Thyroid gland (tissue), 4 donors: ENCODE data around the gene ABCC1. TPM values are rescaled to one million over a fixed set of nuclear protein-coding genes. Genes with fewer than 3 reads are reported as not detected.

ENCODE experiments used
- DNase-seq, 2 donors: peaks; one replicate each; pipeline ENCODE4 v3.0.0-alpha.2; 2019
- H3K27ac ChIP-seq, 3 donors: fragments of 200-600 bp; sonication (generic); 1 replicate in 2 of 3; 2 replicates in 1 of 3; pipeline ENCODE4 v1.5.1; 2016 to 2019; ENCODE audit warnings: mild to moderate bottlenecking in 1 of 3, moderate library complexity in 1 of 3
- H3K27me3 ChIP-seq: fragments of 200-600 bp; sonication (generic); one replicate; pipeline ENCODE4 v1.5.1; 2019
- H3K36me3 ChIP-seq, 2 donors: fragments of 200-600 bp; sonication (generic); one replicate each; pipeline ENCODE4 v1.5.1; 2016 to 2019
- H3K4me1 ChIP-seq, 2 donors: fragments of 200-600 bp; sonication (generic); one replicate each; pipeline ENCODE4 v1.5.1; 2017 to 2019
- H3K4me3 ChIP-seq, 3 donors: fragments of 200-600 bp; sonication (generic); replicated peaks in 1 of 3; 1 replicate in 2 of 3; 2 replicates in 1 of 3; pipeline ENCODE4 v1.5.1; 2016; ENCODE audit warnings: mild to moderate bottlenecking in 1 of 3
- H3K9me3 ChIP-seq: fragments of 200-600 bp; sonication (generic); one replicate; pipeline ENCODE4 v1.5.1; 2017
- POLR2A ChIP-seq, 2 donors: fragments of 450-650 bp; IDR thresholded peaks; one replicate each; pipeline ENCODE4 v1.6.1; 2017; ENCODE audit warnings: antibody characterized with exemption in 2 of 2, mild to moderate bottlenecking in 2 of 2, moderate library complexity in 1 of 2
- WGBS, 2 donors: methylation state at CpG; one replicate each; pipeline ENCODE4 v1.1.5; 2017; 5-methylcytosine and 5-hydroxymethylcytosine counted together
- intact Hi-C: fragments of 100-400 bp; cut with DNase I; formaldehyde crosslinking; loops from one replicate; pipeline ENCODE4 v1.15.1; 2023
- total RNA-seq, 4 donors: library from RNA; depleted of rRNA; stranded (reverse); fragments of >200 nt; gene quantifications; one replicate each; pipeline ENCODE4 v1.2.3, GENCODE V29; 2016
- TF ChIP-seq, protein P1 (sequence below), 6 experiments: fragments of 200-600 bp in 3 of 6; fragments of 450-650 bp in 3 of 6; sonication (generic) in 3 of 6; IDR thresholded peaks; one replicate each; pipeline ENCODE4 v1.5.1; 2016 to 2019; ENCODE audit warnings: antibody characterized with exemption in 6 of 6, mild to moderate bottlenecking in 2 of 6, inconsistent platforms in 1 of 6, moderate library complexity in 1 of 6

Gene ABCC1
- total RNA-seq, 4 donors from 2014 or later = 42.7 to 76.7 (median 70.1) TPM

DNA sequence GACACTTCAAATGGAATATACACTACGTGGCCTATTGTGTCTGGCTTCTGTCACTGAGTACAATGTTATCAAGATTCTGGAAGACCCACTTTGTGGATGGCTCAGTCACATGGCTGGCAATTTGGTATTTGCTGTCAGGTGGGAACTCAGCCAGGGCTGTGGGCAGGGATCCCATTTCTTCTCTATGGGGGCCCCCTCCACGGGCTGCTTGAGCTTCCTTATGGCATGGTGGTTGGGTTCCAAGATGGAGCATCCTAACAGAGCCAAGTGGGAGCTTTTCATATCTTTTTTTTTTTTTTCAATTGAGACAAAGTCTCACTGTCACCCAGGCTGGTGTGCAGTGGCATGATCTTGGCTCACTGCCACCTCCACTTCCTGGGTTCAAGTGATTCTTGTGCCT, 43.0 kb upstream of the ABCC1 start:
- no peaks in the 10 kb centered on the region for H3K9me3 ChIP-seq
- H3K4me1 ChIP-seq = peaks cover 0 to 3% of the 10 kb centered on the region in 2 donors
- TF ChIP-seq, protein P1, sequence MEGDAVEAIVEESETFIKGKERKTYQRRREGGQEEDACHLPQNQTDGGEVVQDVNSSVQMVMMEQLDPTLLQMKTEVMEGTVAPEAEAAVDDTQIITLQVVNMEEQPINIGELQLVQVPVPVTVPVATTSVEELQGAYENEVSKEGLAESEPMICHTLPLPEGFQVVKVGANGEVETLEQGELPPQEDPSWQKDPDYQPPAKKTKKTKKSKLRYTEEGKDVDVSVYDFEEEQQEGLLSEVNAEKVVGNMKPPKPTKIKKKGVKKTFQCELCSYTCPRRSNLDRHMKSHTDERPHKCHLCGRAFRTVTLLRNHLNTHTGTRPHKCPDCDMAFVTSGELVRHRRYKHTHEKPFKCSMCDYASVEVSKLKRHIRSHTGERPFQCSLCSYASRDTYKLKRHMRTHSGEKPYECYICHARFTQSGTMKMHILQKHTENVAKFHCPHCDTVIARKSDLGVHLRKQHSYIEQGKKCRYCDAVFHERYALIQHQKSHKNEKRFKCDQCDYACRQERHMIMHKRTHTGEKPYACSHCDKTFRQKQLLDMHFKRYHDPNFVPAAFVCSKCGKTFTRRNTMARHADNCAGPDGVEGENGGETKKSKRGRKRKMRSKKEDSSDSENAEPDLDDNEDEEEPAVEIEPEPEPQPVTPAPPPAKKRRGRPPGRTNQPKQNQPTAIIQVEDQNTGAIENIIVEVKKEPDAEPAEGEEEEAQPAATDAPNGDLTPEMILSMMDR (IDR thresholded peaks at IDR 0.05) = no peak
- TF ChIP-seq POLR2A (IDR thresholded peaks at IDR 0.05) = no peak
- no peak for DNase-seq
- 69 to 76% methylated on average over 2 of the region's 2 CpGs for WGBS, 2 donors
- H3K27me3 ChIP-seq = no peaks in the 10 kb centered on the region
- H3K27ac ChIP-seq = no peak overlapping the region
- intact Hi-C loops = no loop called here
- H3K36me3 ChIP-seq = no peaks in the 10 kb centered on the region
- H3K4me3 ChIP-seq = no peak overlapping the region

DNA sequence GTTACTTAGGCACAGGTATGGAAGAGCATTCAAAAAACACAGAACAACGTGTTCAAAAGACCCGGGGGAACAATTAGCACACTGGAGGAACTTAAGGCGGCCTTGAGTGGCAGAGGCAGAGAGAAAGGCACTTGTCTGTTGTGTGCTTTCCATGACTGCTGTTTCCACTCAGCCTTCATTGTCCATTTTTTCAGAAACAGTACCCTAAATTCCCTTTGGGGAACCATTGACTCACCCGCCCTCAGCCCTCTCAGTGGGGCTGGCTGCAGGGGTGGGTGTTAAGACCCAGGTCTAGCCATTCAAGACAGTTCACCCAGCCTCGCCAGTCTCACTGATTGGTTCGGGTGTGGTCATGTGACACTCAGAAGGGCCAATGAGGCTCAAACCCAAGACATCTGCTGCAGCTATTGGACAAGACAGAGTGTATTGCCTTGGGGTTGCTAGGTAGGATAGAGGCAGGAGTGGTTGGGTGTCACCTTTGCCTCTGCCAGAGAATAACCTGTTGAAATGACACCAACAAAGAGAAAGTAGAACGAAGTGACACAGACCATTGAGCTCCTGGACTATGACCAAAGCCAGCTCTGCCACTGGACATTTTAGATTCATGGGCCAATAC, 41.4 kb upstream of the ABCC1 start:
- H3K9me3 ChIP-seq = no peaks in the 10 kb centered on the region
- no peaks in the 10 kb centered on the region for H3K27me3 ChIP-seq
- H3K4me3 ChIP-seq = no peak overlapping the region
- 63 to 80% methylated on average over 7 of the region's 7 CpGs for WGBS, 2 donors
- TF ChIP-seq, protein P1 (IDR thresholded peaks at IDR 0.05) = no peak
- H3K36me3 ChIP-seq = no peaks in the 10 kb centered on the region
- H3K27ac ChIP-seq = no peak overlapping the region
- intact Hi-C loops = no loop called here
- H3K4me1 ChIP-seq = peaks cover 0 to 3% of the 10 kb centered on the region in 2 donors
- DNase-seq = peak; percentile 67 to 70

DNA sequence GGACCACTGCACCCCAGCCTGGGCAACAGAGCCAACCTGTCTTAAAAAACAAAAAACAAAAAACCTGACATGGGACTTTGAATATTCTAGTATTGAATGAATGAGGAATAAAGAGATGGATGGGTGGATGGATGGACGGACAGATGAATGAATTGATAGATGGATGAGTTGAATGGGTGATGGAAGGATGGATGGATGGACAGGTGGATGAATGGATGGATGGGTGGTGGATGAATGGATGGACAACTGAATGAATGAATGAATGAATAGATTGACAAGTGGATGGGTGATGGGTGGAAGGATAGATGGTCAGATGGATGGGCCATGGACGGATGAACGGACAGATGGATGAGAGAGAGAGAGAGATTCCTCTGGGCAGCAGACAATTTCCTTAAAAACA, 38.2 kb upstream of the ABCC1 start:
- intact Hi-C loops = no loop called here
- Histone ChIP-seq H3K27ac (no peak overlapping the region), H3K4me1 (peaks cover 0 to 3% of the 10 kb centered on the region in 2 donors), H3K4me3 (no peak overlapping the region), H3K9me3 (no peaks in the 10 kb centered on the region), H3K27me3 (no peaks in the 10 kb centered on the region), H3K36me3 (no peaks in the 10 kb centered on the region)
- no peak for DNase-seq
- no peak for TF ChIP-seq POLR2A (IDR thresholded peaks at IDR 0.05)
- TF ChIP-seq, protein P1 (IDR thresholded peaks at IDR 0.05) = no peak
- WGBS, 2 donors = 90 to 93% methylated on average over 3 of the region's 3 CpGs

DNA sequence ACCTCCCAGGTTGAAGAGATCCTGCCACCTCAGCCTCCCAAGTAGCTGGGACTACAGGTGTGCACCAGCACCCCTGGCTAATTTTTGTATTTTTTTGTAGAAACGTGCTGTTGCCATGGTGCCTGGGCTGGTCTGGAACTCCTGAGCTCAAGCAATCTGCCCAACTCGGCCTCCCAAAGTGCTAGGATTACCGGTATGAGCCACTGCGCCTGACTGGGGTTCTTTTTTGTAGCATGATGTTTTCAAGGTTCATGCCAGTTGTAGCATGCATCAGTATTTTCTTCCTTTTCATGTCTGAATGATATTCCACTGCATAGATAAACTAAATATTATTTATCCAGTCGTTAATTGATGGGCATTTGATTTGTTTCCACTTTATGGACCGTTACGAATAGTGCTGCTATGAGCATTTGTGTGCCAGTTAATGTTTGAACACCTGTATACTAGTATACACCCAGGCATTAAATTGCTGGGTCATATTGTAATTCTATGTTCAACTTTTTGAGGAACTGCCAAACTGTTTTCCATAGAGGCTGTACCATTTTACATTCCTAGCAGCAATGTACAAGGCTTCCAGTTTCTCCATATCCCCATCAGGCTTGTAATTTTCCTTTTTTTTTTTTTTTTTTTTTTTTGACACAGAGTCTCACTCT, 36.2 kb upstream of the ABCC1 start:
- no peaks in the 10 kb centered on the region for H3K9me3 ChIP-seq
- no peak overlapping the region for H3K4me3 ChIP-seq
- no peak for TF ChIP-seq POLR2A (IDR thresholded peaks at IDR 0.05)
- TF ChIP-seq, protein P1 (IDR thresholded peaks at IDR 0.05) = no peak
- no peak for DNase-seq
- 80 to 81% methylated on average over 7 of the region's 7 CpGs for WGBS, 2 donors
- intact Hi-C loops = no loop called here
- H3K36me3 ChIP-seq = no peaks in the 10 kb centered on the region
- no peaks in the 10 kb centered on the region for H3K4me1 ChIP-seq
- H3K27me3 ChIP-seq = no peaks in the 10 kb centered on the region
- H3K27ac ChIP-seq = no peak overlapping the region

DNA sequence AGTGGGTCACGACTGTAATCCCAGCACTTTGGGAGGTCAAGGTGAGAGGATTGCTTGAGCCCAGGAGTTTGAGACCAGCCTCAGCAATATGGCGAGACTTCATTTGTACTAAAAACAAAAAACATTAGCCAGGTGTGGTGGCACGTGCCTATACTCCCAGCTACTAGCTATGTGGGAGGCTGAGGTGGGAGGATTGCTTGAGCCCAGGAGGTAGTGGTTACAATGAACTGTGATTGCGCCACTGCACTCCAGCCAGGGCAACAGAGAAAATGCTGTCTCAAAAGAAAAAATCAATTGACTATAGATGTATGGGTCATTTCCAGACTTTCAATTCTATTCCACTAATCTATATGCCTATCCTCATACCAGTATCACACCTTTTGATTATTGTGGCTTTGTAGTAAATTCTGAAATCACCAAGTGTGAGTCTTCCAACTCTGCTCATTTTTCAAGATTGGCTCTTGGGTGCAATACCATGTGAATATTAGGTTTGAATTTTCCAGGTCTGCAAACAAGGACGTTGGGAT, 33.8 kb upstream of the ABCC1 start:
- no peak overlapping the region for H3K4me3 ChIP-seq
- no peaks in the 10 kb centered on the region for H3K27me3 ChIP-seq
- no peak overlapping the region for H3K27ac ChIP-seq
- no peak for DNase-seq
- H3K36me3 ChIP-seq = no peaks in the 10 kb centered on the region
- TF ChIP-seq, protein P1 (IDR thresholded peaks at IDR 0.05) = no peak
- 78 to 89% methylated on average over 5 of the region's 5 CpGs for WGBS, 2 donors
- no peaks in the 10 kb centered on the region for H3K9me3 ChIP-seq
- intact Hi-C loops = no loop called here
- H3K4me1 ChIP-seq = no peaks in the 10 kb centered on the region
